HepG2 (cell line): ENCODE measurements around the gene IL13.

Source experiments
- CBX1 ChIP-seq: IDR thresholded peaks from one replicate; pipeline ENCODE4 v1.6.1; 2016; ENCODE audit warnings: antibody characterized with exemption, low read depth
- GABPA ChIP-seq, 2 experiments: IDR thresholded peaks; 2 replicates each; pipeline ENCODE4 v1.6.1; 2011 to 2016; ENCODE audit warnings: low read depth in 2 of 2, low read length in 1 of 2, missing biosample characterization in 1 of 2, missing genetic modification characterization in 1 of 2
- GTF2F1 ChIP-seq: fragments of 150-350 bp; IDR thresholded peaks from 2 replicates; pipeline ENCODE4 v1.6.1; 2014; ENCODE audit warnings: low read length
- HCFC1 ChIP-seq: fragments of 150-350 bp; IDR thresholded peaks from 2 replicates; pipeline ENCODE4 v1.6.1; 2014; ENCODE audit warnings: low read depth, low read length
- KLF9 ChIP-seq: IDR thresholded peaks from 2 replicates; pipeline ENCODE4 v1.6.1; 2016; ENCODE audit warnings: low read depth
- MED8 ChIP-seq: sonication (generic); formaldehyde crosslinking; IDR thresholded peaks from 2 replicates; pipeline ENCODE4 v1.8.1; 2023; ENCODE audit warnings: mild to moderate bottlenecking, missing genetic modification reagents; ENCODE audit not compliant: insufficient replicate concordance
- NR2F1 ChIP-seq, 2 experiments: fragments of 450-650 bp in 1 of 2; formaldehyde crosslinking in 1 of 2; IDR thresholded peaks; 2 replicates each; pipeline versions ENCODE4 v1.5.0 to v1.6.1; 2016 to 2020; ENCODE audit warnings: mild to moderate bottlenecking in 1 of 2, missing compliant biosample characterization in 1 of 2, missing genetic modification reagents in 1 of 2, moderate library complexity in 1 of 2
- POLR2AphosphoS5 ChIP-seq: IDR thresholded peaks from 2 replicates; pipeline ENCODE4 v1.6.1; 2012; ENCODE audit warnings: low read depth, low read length

GRCh38 chr5:132687995-132688394 is 30.0 kb downstream of the IL13 start:
- TF ChIP-seq NR2F1 (CRISPR knock-in tag; IDR thresholded peaks at IDR 0.05): no peak
- no peak for TF ChIP-seq HCFC1
- TF ChIP-seq KLF9 (CRISPR knock-in tag): no peak
- TF ChIP-seq GABPA (IDR thresholded peaks at IDR 0.05; ENCODE audit: low read depth, low read length): no peak
- TF ChIP-seq GABPA (CRISPR knock-in tag; IDR thresholded peaks at IDR 0.05; ENCODE audit: low read depth): no peak
- TF ChIP-seq POLR2AphosphoS5: no peak
- TF ChIP-seq MED8: no peak
- TF ChIP-seq GTF2F1: no peak
- TF ChIP-seq CBX1: no peak
